Adipose tissue (tissue), 3 donors: ENCODE data around the gene PPP1R14C. TPM values are rescaled to one million over a fixed set of nuclear protein-coding genes. Genes with fewer than 3 reads are reported as not detected.

Experiments used
- H3K27ac ChIP-seq: one replicate; pipeline ENCODE4 v1.5.1; 2013; ENCODE audit warnings: low read depth, low read length
- WGBS, 3 donors: extraction: QIAGEN DNeasy Blood & Tissue Kit; methylation state at CpG; one replicate each; pipeline ENCODE4 v1.1.7; 2013; 5-methylcytosine and 5-hydroxymethylcytosine counted together
- polyA plus RNA-seq, 3 donors: library from polyadenylated mRNA; stranded (reverse); fragments of 200-250 nt; gene quantifications; one replicate each; pipeline ENCODE4 v1.2.3, GENCODE V29; 2013
- donor health status: healthy with polysubstance abuse.
- donor health status: Bipolar disorder and iron deficiency.
- donor health status: healthy.

Gene PPP1R14C
- polyA plus RNA-seq, 3 donors, result 0.40 to 0.58 TPM; not detected in 1

DNA sequence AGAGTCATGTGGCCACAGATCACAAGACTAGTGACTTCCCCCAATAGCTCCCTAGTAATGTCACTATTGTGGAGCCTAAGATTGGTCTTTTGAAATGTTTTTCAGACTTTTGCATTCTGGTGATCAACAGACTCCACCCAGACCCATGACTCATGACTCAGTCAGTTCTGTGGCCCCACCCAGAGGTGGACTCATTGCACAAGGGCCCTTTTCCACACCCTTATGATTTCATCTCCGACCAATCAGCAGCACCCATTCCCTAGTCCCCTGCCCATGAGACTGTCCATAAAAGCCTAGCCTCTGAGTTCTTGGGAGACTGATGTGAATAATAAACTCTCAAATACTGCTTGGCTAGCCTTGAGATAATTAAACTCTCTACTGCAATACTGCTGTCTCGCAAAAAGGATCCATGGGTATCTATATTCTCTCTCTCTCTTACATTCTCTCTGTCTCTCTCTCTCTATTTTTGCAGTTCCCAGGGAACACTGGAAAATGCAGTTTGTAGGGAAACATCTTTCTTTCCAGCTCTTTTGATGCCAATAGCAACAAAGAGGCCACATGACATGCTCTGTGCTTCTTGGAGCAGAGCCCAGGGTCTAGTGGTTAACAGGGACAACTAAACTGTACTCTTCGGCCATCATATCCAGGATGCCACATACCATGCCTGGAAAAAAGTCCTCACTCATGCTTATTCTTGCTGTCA is 154.6 kb downstream of the PPP1R14C start:
- WGBS, 3 donors, result 81 to 91% (median 87%) methylated on average over 3 of the region's 3 CpGs
- no peak overlapping the region for H3K27ac ChIP-seq

DNA sequence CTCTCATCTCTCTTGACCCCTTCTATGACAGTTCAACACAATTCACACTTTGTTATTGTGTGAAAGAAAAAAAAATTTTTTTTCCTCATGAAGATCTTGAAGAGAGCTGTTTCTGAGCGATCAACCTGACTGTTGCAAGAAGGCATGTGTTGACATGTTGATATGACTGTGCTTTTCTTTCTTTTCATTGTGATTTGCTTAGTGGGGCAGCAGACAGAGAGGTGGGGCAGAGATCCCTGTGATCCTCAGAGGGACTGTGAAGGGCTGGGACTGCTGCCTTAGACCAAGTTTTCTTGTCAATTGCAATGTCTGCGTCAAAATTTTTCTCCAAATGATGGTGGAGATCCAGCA is 155.2 kb downstream of the PPP1R14C start:
- 95 to 98% (median 97%) methylated on average over 2 of the region's 2 CpGs for WGBS, 3 donors
- no peak overlapping the region for H3K27ac ChIP-seq

DNA sequence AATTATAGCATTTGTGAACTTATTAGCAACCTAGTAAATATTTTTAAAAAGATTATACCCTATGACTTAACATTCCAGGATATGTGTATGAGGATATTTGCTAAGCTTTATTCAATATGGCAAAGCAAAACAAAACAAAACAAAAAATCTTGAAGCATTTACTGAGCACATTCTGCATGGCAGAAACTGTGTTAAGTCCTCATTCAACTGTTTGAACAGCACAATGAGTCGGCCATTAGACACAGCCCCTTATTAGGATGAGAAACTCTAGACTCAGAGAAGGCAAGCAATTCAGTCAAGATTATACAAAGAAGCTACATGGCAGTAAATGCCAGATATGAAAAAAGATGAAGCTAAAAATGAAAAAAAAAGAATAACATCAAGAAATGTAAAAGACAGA is 155.8 kb downstream of the PPP1R14C start:
- 79 to 92% (median 92%) methylated on average over 1 of the region's 1 CpG for WGBS, 3 donors
- no peak overlapping the region for H3K27ac ChIP-seq

Other genes starting within 250 kb of the PPP1R14C start
- under 1 TPM; 0.06 to 0.56 (median 0.43) TPM for gene RAET1E, start 244.9 kb upstream of the PPP1R14C start, polyA plus RNA-seq
- gene RAET1G, start 219.9 kb upstream of the PPP1R14C start, polyA plus RNA-seq, result 1 to 10 TPM in 1 of 3 donors, under 1 TPM in 1, not detected in 1; 0.16 to 1.2 TPM
- gene ULBP2, start 201.0 kb upstream of the PPP1R14C start, polyA plus RNA-seq, result 1 to 10 TPM in 1 of 3 donors, under 1 TPM in 1, not detected in 1; 0.36 to 1.6 TPM
- under 1 TPM; 0.03 to 0.22 (median 0.16) TPM for gene ULBP1, start 179.1 kb upstream of the PPP1R14C start, polyA plus RNA-seq
- gene RAET1L, start 117.5 kb upstream of the PPP1R14C start, polyA plus RNA-seq, result under 1 TPM in 2 of 3 donors, not detected in 1; 0.06 to 0.10 TPM
- 1 to 10 TPM in 1 of 3 donors, under 1 TPM in 2; 0.56 to 1.3 (median 0.67) TPM for gene ULBP3, start 73.9 kb upstream of the PPP1R14C start, polyA plus RNA-seq
- under 1 TPM in 2 of 3 donors, not detected in 1; 0.04 to 0.12 TPM for gene IYD, start 226.0 kb downstream of the PPP1R14C start, polyA plus RNA-seq